NCI-H1092 treated with DMSO at 0.1 percent for 48 hours (cell line): ENCODE results near the gene TAGLN.

Experiments
- DNase-seq: peaks from one replicate; lab custom pipeline; 2025; lab: John Stamatoyannopoulos, UW

The TAGLN gene

GRCh38 chr11:117214404-117215110 lies 15.4 kb downstream of the TAGLN start:
- no peak for DNase-seq

GRCh38 chr11:117217141-117218084 lies 18.2 kb downstream of the TAGLN start:
- DNase-seq = no peak

GRCh38 chr11:117218133-117218915 lies 19.2 kb downstream of the TAGLN start:
- DNase-seq = no peak

- DNase-seq = no peak
Observed at GRCh38 chr11:117219001-117219400, 19.8 kb downstream of the TAGLN start.

- no peak for DNase-seq
Observed at GRCh38 chr11:117219455-117219854, 20.3 kb downstream of the TAGLN start.

- DNase-seq = no peak
Observed at GRCh38 chr11:117219995-117220394, 20.8 kb downstream of the TAGLN start.

GRCh38 chr11:117220568-117220967 lies 21.4 kb downstream of the TAGLN start:
- peak; percentile 29 for DNase-seq

- peak; percentile 75 for DNase-seq
Observed at GRCh38 chr11:117220999-117221774, 22.0 kb downstream of the TAGLN start.

GRCh38 chr11:117221775-117222517 lies 22.8 kb downstream of the TAGLN start:
- peak; percentile 91 for DNase-seq

GRCh38 chr11:117222991-117223740 lies 24.0 kb downstream of the TAGLN start:
- no peak for DNase-seq

GRCh38 chr11:117223741-117224689 lies 24.8 kb downstream of the TAGLN start:
- DNase-seq = no peak

- no peak for DNase-seq
Observed at GRCh38 chr11:117225553-117226170, 26.5 kb downstream of the TAGLN start.

GRCh38 chr11:117226388-117227385 lies 27.5 kb downstream of the TAGLN start:
- DNase-seq = peak; percentile 89

GRCh38 chr11:117228091-117228490 lies 28.9 kb downstream of the TAGLN start:
- no peak for DNase-seq

- no peak for DNase-seq
Observed at GRCh38 chr11:117229411-117229810, 30.2 kb downstream of the TAGLN start.

- no peak for DNase-seq
Observed at GRCh38 chr11:117229931-117230285, 30.7 kb downstream of the TAGLN start.

- DNase-seq = no peak
Observed at GRCh38 chr11:117230286-117230961, 31.3 kb downstream of the TAGLN start.
